Stimulated activated CD8-positive, alpha-beta memory T cell treated with anti-CD3 and anti-CD28 coated beads, Interleukin-2, amount 100 ng/mL, for 1 hour (primary cell): Measurements from ENCODE around the gene ALG1L2.
"Not testable (repeated sequence)": the region's sequence is repeated elsewhere in the genome, so short reads cannot be mapped to it uniquely, and the experiment has no call there.

Source experiments
- DNase-seq, 2 donors: peaks; one replicate each; pipeline ENCODE4 v3.0.0-alpha.2; 2020; ENCODE audit warnings: low read depth in 2 of 2

The ALG1L2 gene

DNA sequence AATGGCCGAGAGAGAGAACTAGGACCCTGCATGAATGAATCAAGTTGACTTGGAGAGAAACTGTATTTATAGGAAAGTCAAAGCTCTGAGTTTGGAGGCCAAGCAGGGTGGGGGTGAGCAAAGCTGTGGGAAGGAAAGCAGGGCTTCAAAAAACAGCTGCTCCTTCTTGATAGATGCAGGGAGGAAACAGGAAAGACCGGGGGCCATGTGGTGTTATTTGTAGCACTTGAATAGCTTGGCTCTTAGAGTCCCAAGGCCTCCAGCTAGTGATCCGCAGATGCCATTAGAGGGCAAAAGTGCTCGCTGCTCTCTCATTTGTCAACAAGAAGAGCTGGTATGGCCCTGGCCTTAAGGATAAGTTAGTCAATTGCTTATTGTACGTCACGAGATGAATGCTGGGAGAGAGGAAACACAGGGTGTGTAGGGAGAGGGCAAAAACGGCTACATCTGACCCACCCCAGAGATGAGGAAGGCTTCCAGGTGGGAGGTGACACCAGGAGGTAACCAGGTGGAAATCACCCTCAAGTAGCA lies at the start of gene ALG1L2:
TSS of gene ALG1L2 (plus strand) at position 481 of the 531 bp plus-strand sequence. CDS start 186 bp downstream, outside the sequence.
- no peak for DNase-seq

- DNase-seq = not testable (repeated sequence)
These were observed 44.4 kb upstream of the ALG1L2 start for GRCh38 chr3:130037126-130037815.

DNA sequence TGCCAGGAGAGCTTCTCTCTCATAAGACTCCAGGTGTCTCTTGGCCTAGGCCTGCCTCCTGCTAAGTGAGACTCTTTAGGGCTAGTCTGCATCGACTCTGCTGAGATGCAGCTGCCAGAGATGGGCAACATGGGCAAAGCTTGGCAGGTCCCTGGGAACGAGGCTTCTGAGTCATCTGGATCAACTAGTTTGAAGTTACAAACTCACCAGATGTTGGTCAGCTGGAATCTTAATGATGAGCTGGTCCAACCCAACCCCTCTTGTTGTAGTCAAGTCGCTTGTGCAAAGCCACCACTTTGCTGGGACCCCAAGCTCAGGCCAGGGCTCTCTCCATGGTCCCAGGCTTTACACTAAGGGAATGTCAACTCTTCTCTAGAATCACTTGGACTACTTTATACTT lies 38.9 kb upstream of the ALG1L2 start:
- DNase-seq = not testable (repeated sequence)

- DNase-seq = not testable (repeated sequence)
These were observed 38.0 kb upstream of the ALG1L2 start for GRCh38 chr3:130043658-130044057.

DNA sequence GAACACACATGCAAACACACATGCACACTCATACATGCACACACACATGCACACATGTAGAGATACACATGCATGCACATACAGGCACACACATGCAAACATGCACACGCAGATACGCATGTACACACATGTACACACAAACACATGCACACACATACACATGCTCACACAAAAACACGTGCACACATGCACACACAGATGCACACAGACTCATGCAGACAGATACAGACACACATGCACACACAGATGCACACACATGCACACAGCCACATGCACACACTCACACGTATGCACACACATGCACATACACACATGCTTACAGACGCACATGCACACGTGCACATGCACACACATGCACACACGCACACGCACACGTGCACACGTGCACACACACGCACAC lies 37.3 kb upstream of the ALG1L2 start:
- no peak for DNase-seq

DNA sequence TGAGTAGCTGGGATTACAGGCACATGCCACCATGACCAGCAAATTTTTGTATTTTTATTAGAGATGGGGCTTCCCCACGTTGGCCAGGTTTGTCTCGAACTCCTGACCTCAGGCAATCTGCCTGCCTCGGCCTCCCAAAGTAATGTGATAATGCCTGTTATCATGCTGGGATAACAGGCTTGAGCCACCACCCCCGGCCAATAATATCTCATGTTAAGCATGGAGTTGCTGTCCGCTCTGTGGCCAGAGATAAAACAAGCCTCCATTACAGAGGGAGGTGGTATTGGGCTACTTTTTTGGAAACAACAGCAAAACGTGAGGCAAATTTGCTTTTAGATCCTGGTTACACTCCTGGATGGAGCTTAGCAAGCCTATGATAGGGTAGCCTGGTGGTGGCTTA lies 32.9 kb upstream of the ALG1L2 start:
- DNase-seq = no peak

DNA sequence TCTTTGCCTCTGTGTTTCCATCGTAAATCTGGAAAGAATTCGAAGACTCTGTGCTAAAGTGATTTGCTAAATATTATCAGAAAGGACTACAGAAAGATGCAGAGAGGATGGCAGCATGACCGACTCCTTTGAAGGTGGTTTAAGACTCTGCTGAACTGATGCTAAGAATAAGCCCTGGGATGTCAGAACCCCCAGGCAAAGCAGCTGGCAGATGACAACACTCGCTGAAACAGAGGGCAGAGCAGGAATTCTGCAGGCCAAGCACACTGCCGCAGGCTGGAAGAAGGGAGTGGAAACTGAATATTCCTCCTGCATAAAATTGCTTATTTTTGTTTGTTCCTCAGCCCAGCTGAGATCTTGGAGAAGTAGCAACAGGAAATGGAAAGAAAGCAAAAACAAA lies 29.3 kb upstream of the ALG1L2 start:
- DNase-seq = not testable (repeated sequence)

GRCh38 chr3:130052965-130053364 lies 28.7 kb upstream of the ALG1L2 start:
- DNase-seq = not testable (repeated sequence)

GRCh38 chr3:130057536-130058266 lies 23.9 kb upstream of the ALG1L2 start:
- not testable (repeated sequence) for DNase-seq

DNA sequence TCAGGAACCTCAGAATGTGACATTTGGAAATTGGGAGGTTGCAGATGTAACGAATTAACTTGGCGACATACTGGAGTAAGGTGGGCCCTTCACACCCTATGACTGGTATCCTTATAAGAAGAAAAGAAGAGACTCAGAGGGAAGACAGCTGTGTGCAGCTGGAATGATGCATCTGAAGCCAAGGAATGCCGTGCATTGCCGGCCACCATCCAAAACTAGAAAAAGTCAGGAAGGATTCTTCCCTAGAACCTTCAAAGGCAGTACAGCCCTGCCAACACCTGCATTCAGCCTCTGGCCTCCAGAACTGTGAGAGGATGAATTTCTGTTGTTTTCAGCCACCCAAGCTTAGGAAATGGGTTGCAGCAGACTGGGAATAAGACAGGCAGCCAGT lies 23.4 kb upstream of the ALG1L2 start:
- DNase-seq = not testable (repeated sequence)

DNA sequence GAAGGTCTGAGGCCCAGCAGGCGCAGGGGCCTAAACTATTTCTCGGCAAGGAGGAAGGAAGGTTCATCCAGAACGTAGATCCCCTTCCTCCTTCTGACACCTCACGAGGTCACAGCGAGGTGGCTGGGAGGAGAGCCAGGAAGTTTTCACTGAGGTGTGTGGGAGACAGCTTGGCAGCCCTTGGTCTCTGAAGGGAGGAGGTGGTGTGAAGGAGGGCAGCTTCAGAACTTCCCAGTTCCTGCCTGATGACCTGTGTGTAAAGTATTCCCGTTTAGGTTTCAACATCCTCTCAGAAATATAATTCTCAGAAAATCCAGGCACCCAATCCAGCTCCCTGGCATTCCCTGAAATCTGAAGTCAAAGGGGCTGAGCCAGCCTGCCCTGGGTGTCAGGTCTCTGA lies 22.9 kb upstream of the ALG1L2 start:
- not testable (repeated sequence) for DNase-seq

- DNase-seq = not testable (repeated sequence)
These were observed 22.5 kb upstream of the ALG1L2 start for GRCh38 chr3:130059162-130059561.

DNA sequence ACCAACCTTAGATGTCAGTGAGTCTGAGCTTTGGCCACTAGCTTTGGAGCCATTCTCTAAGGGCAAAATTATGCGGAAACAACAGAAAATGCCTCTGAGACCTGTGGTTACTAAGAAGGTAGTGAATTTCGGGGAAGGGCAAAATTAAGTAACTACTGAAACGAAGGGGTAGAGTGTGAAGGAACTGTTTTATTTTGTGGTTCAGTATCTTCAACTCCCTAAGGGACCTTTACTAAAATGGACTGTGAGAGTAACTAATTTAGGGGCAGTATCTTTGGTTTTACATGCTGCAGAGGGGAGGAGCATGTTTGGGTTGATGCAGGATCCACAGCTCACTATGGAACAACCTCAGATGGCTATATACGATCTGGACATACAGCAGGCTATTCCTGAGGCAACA lies 8.0 kb upstream of the ALG1L2 start:
- no peak for DNase-seq

- no peak for DNase-seq
These were observed 4.0 kb upstream of the ALG1L2 start for GRCh38 chr3:130077636-130078035.

GRCh38 chr3:130083363-130084090 lies 1.9 kb downstream of the ALG1L2 start:
- not testable (repeated sequence) for DNase-seq

- DNase-seq = no peak
These were observed 2.9 kb downstream of the ALG1L2 start for GRCh38 chr3:130084436-130084980.

DNA sequence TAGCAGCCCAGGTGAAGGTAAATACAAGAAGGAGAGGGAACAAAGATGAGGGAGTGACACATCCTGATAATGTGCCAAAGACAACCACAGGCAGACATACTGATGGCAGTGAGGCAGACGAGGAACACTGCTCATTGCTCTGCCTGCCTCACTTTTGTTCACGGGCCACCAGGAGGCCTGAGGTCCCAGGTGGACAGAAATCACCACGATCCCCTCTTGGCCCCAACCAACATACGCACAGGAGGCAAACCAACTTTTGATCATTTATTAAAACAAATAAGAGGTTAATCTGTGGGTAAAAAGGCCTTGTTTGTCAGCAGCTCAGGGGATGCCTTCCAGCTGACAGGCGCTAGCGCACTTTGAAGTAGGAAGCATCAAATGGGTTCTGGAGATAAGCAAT lies 4.2 kb downstream of the ALG1L2 start:
- DNase-seq = no peak

DNA sequence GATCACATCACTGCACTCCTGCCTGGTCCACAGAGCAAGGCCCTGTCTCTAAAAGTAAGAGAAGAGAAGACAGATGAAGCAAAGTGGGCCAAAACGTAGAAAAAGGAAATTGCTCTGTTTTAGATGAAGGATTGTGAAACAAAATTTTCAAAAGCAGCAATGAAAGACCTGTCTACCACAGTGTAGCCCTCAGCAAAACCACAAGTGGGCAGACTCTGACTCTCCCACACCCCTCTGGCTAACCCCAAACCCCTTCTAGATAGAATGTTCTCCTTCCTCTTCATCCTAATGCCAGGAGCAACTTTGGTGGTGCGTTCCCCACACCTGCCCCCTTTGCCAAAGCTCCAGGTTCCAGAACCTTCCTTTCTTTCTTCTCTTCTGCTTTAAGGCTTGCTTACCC lies 5.0 kb downstream of the ALG1L2 start:
- not testable (repeated sequence) for DNase-seq

DNA sequence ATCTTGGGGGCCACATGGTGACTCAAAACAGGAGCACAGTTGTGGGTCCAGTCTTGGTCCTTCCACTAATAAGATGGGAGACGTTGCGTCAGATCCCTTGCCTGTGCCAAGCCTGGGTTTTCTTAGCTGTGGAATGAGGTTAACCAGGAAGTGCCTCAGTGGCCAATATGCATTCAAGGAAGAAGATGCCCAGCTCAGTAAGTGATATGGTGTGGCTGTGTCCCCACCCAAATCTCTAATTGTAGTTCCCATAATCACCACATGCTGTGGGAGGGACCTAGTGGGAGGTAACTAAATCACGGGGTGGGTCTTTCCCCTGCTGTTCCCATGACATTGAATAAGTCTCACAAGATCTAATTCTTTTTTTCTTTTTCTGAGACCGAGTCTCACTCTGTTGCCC lies 6.4 kb downstream of the ALG1L2 start:
- DNase-seq = no peak

DNA sequence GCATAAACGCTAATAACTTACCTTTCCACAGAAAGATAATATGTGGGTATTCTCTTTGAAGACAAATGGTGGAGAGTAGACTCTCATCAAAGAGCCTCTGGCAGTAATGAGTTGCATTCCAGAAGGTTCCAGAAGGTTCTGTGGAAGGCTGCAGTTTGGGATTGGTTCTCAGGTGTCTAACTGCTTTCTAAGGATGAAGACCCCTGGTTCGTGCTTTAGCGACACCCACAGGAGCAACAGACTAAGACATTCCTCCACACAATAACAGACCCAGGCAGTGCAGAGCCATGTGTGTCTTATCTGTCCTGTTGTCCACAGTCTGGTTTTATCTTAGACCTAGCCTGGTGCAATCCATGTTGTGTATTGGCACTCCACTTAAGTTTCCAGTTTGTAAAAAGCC lies 9.1 kb downstream of the ALG1L2 start:
- not testable (repeated sequence) for DNase-seq

DNA sequence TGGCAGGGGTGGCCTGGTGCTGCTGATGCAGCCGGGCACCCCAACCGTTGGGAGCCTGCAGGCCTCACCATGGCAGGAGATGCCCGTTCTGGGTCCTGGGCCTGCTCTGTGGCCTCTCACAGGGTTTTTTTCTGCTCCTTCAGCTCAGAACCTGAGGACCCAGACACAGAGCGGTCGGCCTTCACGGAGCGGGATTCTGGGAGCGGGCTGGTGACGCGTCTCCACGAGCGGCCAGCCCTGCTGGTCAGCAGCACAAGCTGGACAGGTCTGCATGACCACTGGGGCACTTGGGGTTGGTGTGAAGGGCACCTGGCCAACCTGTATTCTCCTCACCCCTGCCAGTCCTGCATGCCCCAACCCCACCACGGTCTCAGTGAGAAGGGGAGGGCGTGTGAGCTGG lies 10.3 kb downstream of the ALG1L2 start:
- no peak for DNase-seq
